Activated CD4-positive, alpha-beta T cell treated with anti-CD3 and anti-CD28 coated beads for 24 hours (primary cell): ENCODE data around the gene ZFP62.
"Not testable (repeated sequence)": the region's sequence is repeated elsewhere in the genome, so short reads cannot be mapped to it uniquely, and the experiment has no call there.

Experiments
- DNase-seq, 2 donors: peaks; one replicate each; pipeline ENCODE4 v3.0.0-alpha.2; 2020; ENCODE audit warnings: low read depth in 2 of 2

The ZFP62 gene

GRCh38 chr5:180860887-180861822 is at the start of gene ZFP62:
Gene ZFP62, minus strand, starts transcription at chr5:180861276. Its CDS starts 57 bp downstream, at chr5:180861219.
- DNase-seq, result peak; percentile 68 to 78

- no peak for DNase-seq
These were observed 49.7 kb upstream of the ZFP62 start for GRCh38 chr5:180910735-180911134.

DNA sequence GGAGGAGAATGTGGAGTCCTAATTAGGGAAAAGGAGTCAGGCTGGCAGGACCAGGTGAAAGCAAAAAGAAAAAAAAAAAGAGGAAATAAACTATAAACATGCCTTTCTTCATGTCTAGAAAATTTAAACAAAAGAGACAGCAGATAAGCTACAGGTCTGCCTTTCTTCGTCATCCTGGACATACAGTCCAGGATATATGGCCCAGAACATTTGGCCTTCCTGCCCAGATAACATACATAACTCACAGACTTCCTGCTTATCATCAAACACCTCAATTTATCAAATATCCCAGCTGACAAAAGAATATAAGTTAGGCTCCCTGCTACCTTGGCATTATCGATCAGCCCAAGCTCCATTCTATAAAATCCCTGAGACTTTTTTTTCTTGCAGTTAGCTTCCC is 49.1 kb upstream of the ZFP62 start:
- DNase-seq, result no peak

- DNase-seq, result no peak
These were observed 48.7 kb upstream of the ZFP62 start for GRCh38 chr5:180909782-180910181.

DNA sequence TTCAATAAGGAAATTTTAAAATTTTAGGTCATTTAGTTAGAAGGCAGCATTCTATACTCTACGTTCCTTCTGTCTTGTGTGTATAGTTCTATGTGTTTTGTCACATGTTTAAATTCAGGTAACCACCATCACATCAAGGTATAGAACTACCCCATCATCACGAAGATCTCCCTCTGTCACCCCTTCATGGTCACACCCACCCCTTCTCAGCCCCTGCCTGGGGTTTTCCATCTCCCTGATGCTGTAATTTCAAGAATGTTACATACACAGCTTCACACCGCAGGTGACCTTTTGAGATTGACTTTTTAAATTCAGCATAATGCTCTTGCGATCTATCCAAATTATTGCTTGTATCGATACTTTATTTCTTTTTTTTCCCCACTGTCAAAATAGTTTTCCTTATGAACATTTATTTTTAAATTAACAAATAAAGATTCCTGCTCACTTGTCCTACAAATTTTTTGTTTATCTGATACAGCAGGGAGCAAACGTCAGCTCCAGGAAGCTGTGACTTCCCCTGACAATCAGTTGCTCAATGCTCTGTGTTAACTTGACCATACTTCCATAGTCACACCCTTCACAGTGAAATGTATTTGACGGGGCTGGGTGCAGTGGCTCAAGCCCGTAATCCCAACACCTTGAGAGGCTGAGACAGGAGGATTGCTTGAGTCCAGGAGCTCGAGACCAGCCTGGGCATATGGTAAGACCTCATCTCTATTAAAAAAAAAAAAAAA is 48.1 kb upstream of the ZFP62 start:
- DNase-seq, result no peak

GRCh38 chr5:180908400-180908799 is 47.3 kb upstream of the ZFP62 start:
- DNase-seq, result no peak

DNA sequence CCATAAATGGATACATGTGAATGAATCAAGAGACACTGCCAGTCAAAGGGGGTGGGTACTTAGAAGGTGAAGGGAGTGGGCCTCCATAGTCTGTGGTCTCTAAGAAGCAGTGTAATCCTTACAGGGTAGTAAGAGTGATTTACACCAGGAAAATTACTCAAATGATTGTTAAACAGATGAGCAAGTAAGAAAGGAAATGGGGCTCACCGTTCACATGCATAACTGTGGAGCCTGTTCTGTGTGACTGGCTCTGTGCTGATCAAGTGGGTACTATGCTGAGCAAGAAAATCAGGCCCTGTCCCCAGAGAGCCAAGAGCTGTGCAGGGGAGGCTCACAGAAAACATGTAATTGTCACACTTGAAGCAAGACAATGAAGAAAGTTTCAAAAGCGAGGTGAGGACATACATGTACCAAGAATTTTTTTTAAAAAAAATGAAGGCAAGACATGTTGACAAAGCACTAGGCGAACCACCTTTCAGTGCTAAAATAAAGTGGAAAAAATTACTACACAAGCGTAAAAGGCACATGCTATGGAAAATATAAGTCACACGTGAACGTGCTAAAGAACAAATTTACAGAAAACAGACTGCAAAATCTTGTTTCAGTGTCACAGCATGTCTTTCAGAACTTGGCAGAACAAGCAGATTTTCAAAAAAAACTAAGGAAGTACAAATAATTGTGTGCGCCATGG is 40.4 kb upstream of the ZFP62 start:
- DNase-seq, result no peak

- DNase-seq, result no peak
These were observed 39.1 kb upstream of the ZFP62 start for GRCh38 chr5:180900178-180900577.

- no peak for DNase-seq
These were observed 37.7 kb upstream of the ZFP62 start, which contains the start of gene BTNL8 for GRCh38 chr5:180898621-180899246. Gene BTNL8, plus strand, starts transcription at chr5:180899159. Its CDS starts 152 bp downstream, at chr5:180899311.

- not testable (repeated sequence) for DNase-seq
These were observed 34.3 kb upstream of the ZFP62 start for GRCh38 chr5:180895330-180895729.

GRCh38 chr5:180889381-180889780 is 28.3 kb upstream of the ZFP62 start:
- DNase-seq, result no peak

DNA sequence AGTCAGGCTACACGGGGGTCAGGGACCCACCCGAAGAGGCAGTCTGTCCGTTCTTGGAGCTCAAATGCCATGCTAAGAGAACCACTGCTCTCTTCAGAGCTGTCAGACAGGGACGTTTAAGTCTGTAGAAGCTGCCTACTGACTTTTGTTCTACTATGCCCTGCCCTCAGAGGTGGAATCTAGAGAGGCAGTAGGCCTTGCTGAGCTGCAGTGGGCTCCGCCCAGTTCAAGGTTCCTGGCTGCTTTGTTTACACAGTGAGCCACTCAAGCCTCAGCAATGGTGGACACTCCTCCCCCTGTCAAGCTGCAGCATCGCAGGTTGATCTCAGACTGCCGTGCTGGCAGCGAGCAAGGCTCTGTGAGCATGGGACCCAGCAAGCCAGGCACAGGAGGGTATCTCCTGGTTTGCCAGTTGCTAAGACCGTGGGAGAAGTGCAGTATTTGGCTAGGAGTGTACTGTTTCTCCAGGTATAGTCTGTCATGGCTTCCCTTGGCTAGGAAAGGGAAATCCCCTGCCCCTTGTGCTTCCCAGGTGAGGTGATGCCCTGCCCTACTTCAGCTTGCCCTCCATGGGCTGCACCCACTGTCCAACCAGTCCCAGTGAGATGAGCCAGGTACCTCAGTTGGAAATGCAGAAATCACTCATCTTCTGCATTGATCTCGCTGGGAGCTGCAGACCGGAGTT is 24.9 kb upstream of the ZFP62 start:
- not testable (repeated sequence) for DNase-seq

DNA sequence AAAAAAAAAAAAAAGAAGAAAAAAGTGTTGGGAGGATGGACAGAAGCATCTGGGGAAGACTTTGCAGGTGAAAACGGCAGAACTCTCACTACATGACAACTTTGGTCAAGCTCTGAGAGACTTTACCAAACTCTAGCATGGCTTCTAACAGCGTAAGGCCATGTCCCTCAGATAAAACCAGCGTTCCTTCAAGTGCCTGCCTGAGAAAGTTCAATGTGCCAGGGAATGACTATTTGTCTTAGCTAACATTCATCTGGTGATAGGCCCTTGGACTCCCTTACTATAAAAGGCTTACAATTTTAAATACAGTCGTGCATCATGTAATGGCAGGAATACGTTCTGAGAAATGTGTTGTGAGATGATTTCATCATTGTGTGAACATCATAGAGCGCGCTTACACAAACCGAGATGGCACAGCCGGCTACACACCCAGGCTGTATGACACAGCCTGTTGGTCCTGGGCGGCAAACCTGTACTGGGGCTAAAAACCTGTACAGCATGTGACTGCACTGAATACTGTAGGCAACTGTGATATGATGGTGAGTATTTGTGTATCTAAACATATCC is 14.9 kb upstream of the ZFP62 start:
- no peak for DNase-seq

DNA sequence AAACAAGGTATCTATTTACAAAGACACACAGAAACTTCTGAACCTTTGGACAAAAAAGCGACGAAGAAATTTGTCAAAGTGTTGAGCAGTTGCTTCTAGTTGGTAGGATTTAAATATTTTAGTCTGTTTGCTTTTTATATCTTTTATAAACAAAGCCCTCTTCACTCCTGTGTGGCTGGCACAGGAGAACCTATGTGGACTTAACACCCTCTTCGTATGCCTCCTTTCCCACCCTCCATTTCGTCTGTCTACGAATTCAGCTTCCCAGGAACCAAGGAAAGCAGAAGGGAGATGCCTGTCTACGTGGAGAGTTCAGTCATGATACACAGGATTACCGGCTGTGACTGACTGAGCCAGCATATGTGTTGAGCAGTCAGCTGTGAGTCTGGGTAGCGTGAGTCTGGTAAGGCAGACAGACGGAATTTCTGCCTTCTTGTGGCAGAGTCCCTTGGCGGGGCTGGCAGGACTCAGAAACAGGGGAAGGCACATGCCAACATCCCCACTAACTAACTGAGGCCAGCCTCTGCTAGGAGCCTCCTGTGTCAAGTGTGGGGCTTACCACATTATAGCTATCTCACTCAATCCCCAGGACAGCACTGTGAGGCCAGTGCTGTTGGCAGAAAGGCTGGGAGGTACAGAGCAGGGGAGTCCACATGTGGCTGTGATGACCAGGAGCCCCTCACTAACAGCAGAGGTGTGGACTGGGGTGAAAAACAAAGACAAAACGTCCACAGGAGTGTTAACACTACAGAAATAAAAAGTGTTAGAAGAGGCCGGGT is 13.9 kb upstream of the ZFP62 start:
- no peak for DNase-seq

GRCh38 chr5:180873615-180874520 is 12.8 kb upstream of the ZFP62 start:
- no peak for DNase-seq

GRCh38 chr5:180872419-180872818 is 11.3 kb upstream of the ZFP62 start:
- no peak for DNase-seq

DNA sequence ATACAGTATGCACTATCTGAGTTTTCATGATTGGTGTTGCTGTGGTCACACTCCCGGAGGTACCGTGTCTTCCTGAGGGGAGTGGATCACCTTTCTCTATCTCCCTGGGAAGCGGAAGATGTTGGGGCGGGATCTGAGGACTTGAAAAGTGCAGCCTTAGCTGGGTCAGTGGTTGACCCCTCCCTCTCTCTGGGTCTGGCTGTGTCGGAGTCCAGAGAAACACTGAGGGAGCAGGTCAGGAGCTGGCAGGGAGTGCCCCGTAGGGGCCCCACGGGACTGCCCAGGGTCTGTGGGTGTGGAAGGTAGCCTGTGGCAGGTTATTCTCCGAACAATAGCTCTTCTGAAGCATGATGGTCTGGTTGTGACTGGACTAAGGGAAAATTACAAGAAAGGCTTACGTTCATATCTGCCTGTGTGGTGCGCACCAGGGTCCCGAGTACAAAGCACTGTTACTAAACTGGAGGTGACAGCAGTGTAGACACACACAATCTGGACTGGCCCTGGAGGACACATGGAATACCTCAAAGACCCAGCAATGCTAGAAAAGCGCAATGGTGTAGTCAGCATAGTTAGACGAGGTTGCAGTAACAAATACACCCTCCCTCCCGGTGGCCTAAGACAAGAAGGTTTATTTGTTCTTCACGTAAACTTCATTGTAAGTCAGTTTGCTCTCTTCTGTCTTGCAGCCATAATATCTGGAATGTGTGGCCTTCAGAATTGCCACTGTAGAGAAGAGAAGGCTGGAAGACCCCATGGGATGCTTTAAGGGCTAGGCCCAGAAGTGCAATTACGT is 9.4 kb upstream of the ZFP62 start:
- DNase-seq, result no peak

GRCh38 chr5:180869587-180869986 is 8.5 kb upstream of the ZFP62 start:
- DNase-seq, result no peak
